Spleen (tissue), 11 donors: ENCODE results near the gene JAM3. TPM values are rescaled to one million over a fixed set of nuclear protein-coding genes. Genes with fewer than 3 reads are reported as not detected.
"Not testable (repeated sequence)": the region's sequence is repeated elsewhere in the genome, so short reads cannot be mapped to it uniquely, and the experiment has no call there.

Source experiments
- DNase-seq: peaks from one replicate; pipeline ENCODE4 v3.0.0-alpha.2; 2020
- H3K27ac ChIP-seq, 8 donors: fragments of 200-600 bp; sonication (generic) in 7 of 8; 1 replicate in 4 of 8; 2 replicates in 4 of 8; pipeline versions ENCODE4 v1.5.0 to v1.8.0; 2016 to 2021; ENCODE audit warnings: inconsistent platforms in 4 of 8, mild to moderate bottlenecking in 4 of 8, moderate library complexity in 1 of 8
- H3K27me3 ChIP-seq, 7 donors: fragments of 200-600 bp; sonication (generic) in 6 of 7; replicated peaks in 1 of 7; 1 replicate in 4 of 7; 2 replicates in 3 of 7; pipeline versions ENCODE4 v1.5.0 to v1.8.0; 2016 to 2021; ENCODE audit warnings: inconsistent platforms in 3 of 7, mild to moderate bottlenecking in 1 of 7
- H3K36me3 ChIP-seq, 6 donors: fragments of 200-600 bp; sonication (generic) in 5 of 6; 1 replicate in 4 of 6; 2 replicates in 2 of 6; pipeline versions ENCODE4 v1.5.0 to v1.8.0; 2016 to 2021; ENCODE audit warnings: inconsistent platforms in 2 of 6
- H3K4me1 ChIP-seq, 6 donors: fragments of 200-600 bp; sonication (generic) in 5 of 6; 1 replicate in 3 of 6; 2 replicates in 3 of 6; pipeline versions ENCODE4 v1.5.0 to v1.8.0; 2016 to 2021; ENCODE audit warnings: inconsistent platforms in 3 of 6
- H3K4me3 ChIP-seq, 8 donors: fragments of 200-600 bp; sonication (generic) in 7 of 8; 1 replicate in 4 of 8; 2 replicates in 4 of 8; pipeline versions ENCODE4 v1.5.0 to v1.8.0; 2016 to 2021; ENCODE audit warnings: inconsistent platforms in 4 of 8, mild to moderate bottlenecking in 4 of 8, moderate library complexity in 2 of 8
- H3K9me3 ChIP-seq, 8 donors: fragments of 200-600 bp; sonication (generic) in 7 of 8; 1 replicate in 4 of 8; 2 replicates in 4 of 8; pipeline versions ENCODE4 v1.5.0 to v1.8.0; 2016 to 2021; ENCODE audit warnings: inconsistent platforms in 4 of 8
- POLR2A ChIP-seq, 3 donors: fragments of 450-650 bp; IDR thresholded peaks; one replicate each; pipeline ENCODE4 v1.5.1; 2017; ENCODE audit warnings: antibody characterized with exemption in 3 of 3, mild to moderate bottlenecking in 1 of 3
- POLR2AphosphoS5 ChIP-seq, 3 donors: sonication (generic); formaldehyde crosslinking; IDR thresholded peaks; one replicate each; pipeline ENCODE4 v1.5.1; 2017; ENCODE audit warnings: antibody characterized with exemption in 3 of 3
- WGBS, 5 donors: extraction: QIAGEN DNeasy Blood & Tissue Kit in 3 of 5; methylation state at CpG; one replicate each; pipeline versions ENCODE4 v1.1.5 to v1.1.7; 2013 to 2018; 5-methylcytosine and 5-hydroxymethylcytosine counted together
- intact Hi-C: fragments of 100-400 bp; cut with DNase I; formaldehyde crosslinking; loops from one replicate; pipeline ENCODE4 v1.15.0; 2023; ENCODE audit warnings: low total_unique reads
- polyA plus RNA-seq, 3 donors: library from polyadenylated mRNA; stranded (reverse); fragments of 200-250 nt; gene quantifications; one replicate each; pipeline ENCODE4 v1.2.1, GENCODE V29; 2013
- total RNA-seq, 7 donors: library from RNA; depleted of rRNA in 3 of 7; stranded (reverse); fragments of >200 nt in 3 of 7; fragmentation: NEBNext Ultra II Directional in 4 of 7; extraction: Animal tissue kit (Norgen Biotek cat#: 25700) in 4 of 7; gene quantifications; one replicate each; pipeline versions ENCODE4 v1.1.0 to v1.2.1, GENCODE V29; 2016 to 2021
- TF ChIP-seq, protein P1 (sequence below), 11 experiments: fragments of 200-600 bp in 7 of 11; fragments of 450-650 bp in 4 of 11; sonication (generic) in 4 of 11; IDR thresholded peaks in 8 of 11; conservative IDR thresholded peaks in 3 of 11; 1 replicate in 7 of 11; 2 replicates in 4 of 11; pipeline versions ENCODE4 v1.4.0 to v1.8.0; 2016 to 2021; ENCODE audit warnings: antibody characterized with exemption in 11 of 11, inconsistent platforms in 4 of 11, mild to moderate bottlenecking in 1 of 11
- donor health status: healthy with polysubstance abuse.
- donor health status: DM: no; HTN: no; CAD: no; lungs with moderate emphysema.
- donor health status: DM: no; HTN: no; CAD: no.
- donor health status: Bipolar disorder and iron deficiency.
- donor health status: healthy.
- donor health status: DM: no; HTN: no; CAD: no.
- donor health status: DM: yes; HTN: yes; CAD: no.

The JAM3 gene
- total and polyA plus RNA-seq, 10 donors = 9.5 to 28.7 (median 23.2) TPM

DNA sequence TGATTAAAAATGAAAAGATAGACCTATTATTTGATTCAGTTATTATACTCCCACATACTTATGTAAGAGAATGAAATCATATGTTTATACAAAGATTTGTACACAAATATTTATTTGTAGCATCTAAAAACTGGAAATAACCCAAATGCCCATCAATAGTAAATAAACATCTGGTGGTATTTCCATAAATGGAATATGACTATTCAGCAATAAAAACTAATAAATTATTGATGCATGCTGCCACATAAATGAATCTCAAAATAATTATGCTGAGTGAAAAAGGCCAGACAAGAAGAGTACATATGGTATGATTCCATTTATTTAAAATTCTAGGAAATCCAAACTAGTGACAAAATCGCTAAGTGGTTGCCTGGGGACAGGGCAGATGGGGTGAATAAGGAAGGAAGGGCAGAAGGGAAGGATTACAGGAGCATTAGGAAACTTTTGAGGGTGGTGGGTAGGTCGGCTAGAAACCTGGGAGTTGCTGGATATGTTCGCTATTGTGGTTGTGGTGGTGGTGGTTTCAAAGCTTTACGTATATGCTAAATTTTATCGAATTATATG is 41.5 kb downstream of the JAM3 start:
- no peak overlapping the region for H3K4me3 ChIP-seq
- 80 to 88% (median 87%) methylated on average over 5 of the region's 5 CpGs for WGBS, 5 donors
- no peak overlapping the region for H3K27ac ChIP-seq
- peaks cover 0 to 34% (median 25%) of the 10 kb centered on the region in 8 donors for H3K9me3 ChIP-seq
- H3K36me3 ChIP-seq = peaks cover 0 to 8% (median 0%) of the 10 kb centered on the region in 6 donors
- no peaks in the 10 kb centered on the region for H3K4me1 ChIP-seq
- intact Hi-C loops = no loop called here
- TF ChIP-seq, protein P1, sequence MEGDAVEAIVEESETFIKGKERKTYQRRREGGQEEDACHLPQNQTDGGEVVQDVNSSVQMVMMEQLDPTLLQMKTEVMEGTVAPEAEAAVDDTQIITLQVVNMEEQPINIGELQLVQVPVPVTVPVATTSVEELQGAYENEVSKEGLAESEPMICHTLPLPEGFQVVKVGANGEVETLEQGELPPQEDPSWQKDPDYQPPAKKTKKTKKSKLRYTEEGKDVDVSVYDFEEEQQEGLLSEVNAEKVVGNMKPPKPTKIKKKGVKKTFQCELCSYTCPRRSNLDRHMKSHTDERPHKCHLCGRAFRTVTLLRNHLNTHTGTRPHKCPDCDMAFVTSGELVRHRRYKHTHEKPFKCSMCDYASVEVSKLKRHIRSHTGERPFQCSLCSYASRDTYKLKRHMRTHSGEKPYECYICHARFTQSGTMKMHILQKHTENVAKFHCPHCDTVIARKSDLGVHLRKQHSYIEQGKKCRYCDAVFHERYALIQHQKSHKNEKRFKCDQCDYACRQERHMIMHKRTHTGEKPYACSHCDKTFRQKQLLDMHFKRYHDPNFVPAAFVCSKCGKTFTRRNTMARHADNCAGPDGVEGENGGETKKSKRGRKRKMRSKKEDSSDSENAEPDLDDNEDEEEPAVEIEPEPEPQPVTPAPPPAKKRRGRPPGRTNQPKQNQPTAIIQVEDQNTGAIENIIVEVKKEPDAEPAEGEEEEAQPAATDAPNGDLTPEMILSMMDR (IDR thresholded peaks at IDR 0.05 in 8 of 11, conservative IDR thresholded peaks at IDR 0.05 in 3 of 11) = no peak
- TF ChIP-seq POLR2A (IDR thresholded peaks at IDR 0.05) (no peak), POLR2AphosphoS5 (IDR thresholded peaks at IDR 0.05) (no peak)
- no peak for DNase-seq
- no peaks in the 10 kb centered on the region for H3K27me3 ChIP-seq

DNA sequence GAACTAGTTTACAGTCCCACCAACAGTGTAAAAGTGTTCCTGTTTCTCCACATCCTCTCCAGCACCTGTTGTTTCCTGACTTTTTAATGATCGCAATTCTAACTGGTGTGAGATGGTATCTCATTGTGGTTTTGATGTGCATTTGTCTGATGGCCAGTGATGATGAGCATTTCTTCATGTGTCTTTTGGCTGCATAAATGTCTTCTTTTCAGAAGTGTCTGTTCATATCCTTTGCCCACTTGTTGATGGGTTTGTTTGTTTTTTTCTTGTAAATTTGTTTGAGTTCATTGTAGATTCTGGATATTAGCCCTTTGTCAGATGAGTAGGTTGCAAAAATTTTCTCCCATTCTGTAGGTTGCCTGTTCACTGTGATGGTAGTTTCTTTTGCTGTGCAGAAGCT is 44.9 kb downstream of the JAM3 start:
- H3K9me3 ChIP-seq, H3K4me3 ChIP-seq, H3K27ac ChIP-seq, intact Hi-C loops, H3K36me3 ChIP-seq, DNase-seq, H3K27me3 ChIP-seq, H3K4me1 ChIP-seq: not testable (repeated sequence)
- 71 to 100% (median 88%) methylated on average over 1 of the region's 1 CpG for WGBS, 5 donors

DNA sequence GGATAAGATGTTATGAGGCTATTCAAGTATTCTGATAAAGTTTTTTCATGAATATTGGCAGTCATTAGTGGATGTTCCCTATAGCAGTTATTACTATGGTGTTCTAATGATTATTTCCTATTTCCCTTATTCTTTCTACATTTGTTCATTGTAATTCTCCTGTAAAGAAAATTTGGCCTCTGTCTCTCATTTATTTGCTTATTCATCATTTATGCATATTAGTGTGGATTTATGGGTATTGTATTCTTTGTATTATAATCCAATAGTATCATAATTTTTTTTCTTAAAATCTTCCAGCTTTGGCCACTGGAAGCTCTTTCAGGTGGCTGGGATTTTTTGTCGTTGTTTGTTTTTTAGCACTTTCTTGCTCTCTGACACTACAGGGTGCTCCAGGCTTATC is 47.3 kb downstream of the JAM3 start:
- H3K27ac ChIP-seq = no peak overlapping the region
- H3K27me3 ChIP-seq = no peaks in the 10 kb centered on the region
- H3K9me3 ChIP-seq = peaks cover 0 to 5% (median 0%) of the 10 kb centered on the region in 8 donors
- peaks cover 0 to 8% (median 0%) of the 10 kb centered on the region in 6 donors for H3K36me3 ChIP-seq
- intact Hi-C loops = no loop called here
- WGBS, 5 donors = 91 to 97% (median 92%) methylated on average over 1 of the region's 1 CpG
- H3K4me3 ChIP-seq = no peak overlapping the region
- peaks cover 0 to 14% (median 0%) of the 10 kb centered on the region in 6 donors for H3K4me1 ChIP-seq
- TF ChIP-seq, protein P1 (IDR thresholded peaks at IDR 0.05 in 8 of 11, conservative IDR thresholded peaks at IDR 0.05 in 3 of 11) = no peak
- TF ChIP-seq POLR2A (IDR thresholded peaks at IDR 0.05) = no peak
- no peak for TF ChIP-seq POLR2AphosphoS5 (IDR thresholded peaks at IDR 0.05)
- no peak for DNase-seq

DNA sequence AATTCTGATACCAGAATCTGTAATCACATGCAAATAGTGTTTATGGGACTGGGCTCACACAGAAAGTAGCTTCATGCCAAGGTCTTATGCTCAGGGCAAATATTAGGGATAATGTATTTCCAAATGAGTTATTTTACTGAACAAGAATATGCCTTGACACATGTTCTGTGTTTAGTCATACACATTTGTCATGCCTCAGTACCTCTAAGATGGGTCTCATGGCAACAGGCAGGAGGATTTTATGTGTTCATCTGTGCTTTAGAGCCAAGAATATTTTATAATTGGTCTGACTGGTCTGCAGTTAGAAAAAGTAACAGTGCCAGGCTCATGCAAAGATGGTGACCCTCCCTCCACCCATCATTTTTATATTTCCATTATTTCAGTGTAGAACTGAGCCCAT is 49.1 kb downstream of the JAM3 start:
- TF ChIP-seq POLR2AphosphoS5 (IDR thresholded peaks at IDR 0.05) (no peak), POLR2A (IDR thresholded peaks at IDR 0.05) (no peak)
- TF ChIP-seq, protein P1 (IDR thresholded peaks at IDR 0.05 in 8 of 11, conservative IDR thresholded peaks at IDR 0.05 in 3 of 11) = no peak
- DNase-seq = no peak
- intact Hi-C loops = no loop called here
- Histone ChIP-seq H3K36me3 (no peaks in the 10 kb centered on the region), H3K27ac (no peak overlapping the region), H3K9me3 (peaks cover 0 to 2% (median 0%) of the 10 kb centered on the region in 8 donors), H3K4me1 (peaks cover 0 to 20% (median 0%) of the 10 kb centered on the region in 6 donors), H3K27me3 (peaks cover 0 to 9% (median 0%) of the 10 kb centered on the region in 7 donors), H3K4me3 (no peak overlapping the region)
